Activated T-cell treated with anti-CD3 and anti-CD28 coated beads for 1 hour (primary cell): Measurements from ENCODE around the gene PLCB4.

Experiments
- DNase-seq: peaks from one replicate; pipeline ENCODE4 v3.0.0-alpha.2; 2020; ENCODE audit warnings: low read depth

The PLCB4 gene

DNA sequence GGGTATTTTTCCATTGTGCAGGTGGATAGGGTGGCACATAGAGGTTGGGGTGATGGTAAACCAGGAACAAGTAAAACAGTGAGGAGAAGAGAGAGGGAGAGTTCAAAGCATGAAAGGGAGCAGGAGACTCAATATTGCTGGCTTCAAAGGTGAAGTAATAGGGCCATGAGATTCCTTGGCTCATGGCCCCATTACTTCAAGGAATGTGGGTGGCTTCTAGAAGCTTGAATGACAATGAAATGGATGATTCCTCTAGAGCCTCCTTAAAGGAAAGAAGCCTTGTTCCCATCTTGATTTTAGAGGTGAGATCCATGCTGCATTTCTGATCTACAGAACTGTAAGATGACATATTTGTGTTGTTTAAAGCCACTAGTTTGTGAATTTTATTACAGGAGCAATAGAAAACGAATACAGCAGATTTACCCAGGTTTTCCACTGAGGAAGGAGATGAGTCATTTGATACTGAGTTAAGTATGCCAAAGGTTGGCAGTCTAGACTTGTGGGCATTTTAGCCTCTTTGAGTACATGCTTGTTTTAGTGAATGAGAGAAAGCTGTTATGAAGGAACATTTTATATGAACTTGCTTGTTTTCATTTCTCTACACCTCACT is 110.4 kb downstream of the PLCB4 start:
- DNase-seq: no peak

GRCh38 chr20:9179867-9180266 is 111.0 kb downstream of the PLCB4 start:
- DNase-seq: no peak

DNA sequence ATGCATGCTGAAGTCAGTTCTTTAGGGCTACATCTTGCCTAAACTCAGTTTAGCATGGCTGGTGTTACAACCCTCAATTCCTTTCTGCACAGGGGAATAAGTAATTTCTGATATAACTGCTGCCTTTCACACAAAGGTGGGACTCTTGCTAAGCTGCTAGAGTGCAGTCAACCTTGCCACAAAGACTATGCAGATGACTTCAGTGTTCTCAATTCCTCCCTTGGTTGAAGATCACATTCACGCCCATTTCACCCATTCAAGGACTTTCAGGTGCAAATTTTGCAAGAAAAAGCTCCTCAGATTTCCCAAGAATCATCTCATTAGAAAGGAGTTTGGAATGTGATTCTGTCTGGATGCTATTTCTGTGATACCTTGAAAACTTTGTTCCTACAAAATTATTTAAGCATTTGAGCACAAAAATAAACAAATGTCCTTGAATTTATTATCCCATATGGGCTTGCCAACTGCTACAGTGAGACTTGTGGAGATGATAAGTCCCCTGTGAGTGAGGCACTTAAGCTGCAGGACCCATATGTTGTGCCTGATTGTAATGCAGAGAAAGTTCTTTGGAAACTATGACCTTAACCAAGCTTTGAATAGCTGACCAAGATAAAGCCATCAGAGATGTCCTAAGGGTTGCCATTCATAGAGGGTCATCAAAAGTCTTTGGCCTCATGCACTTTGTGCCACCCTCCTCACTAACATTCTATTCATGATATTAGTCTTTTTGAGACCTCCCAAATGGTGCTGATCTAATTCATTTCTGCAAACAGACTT is 111.8 kb downstream of the PLCB4 start:
- no peak for DNase-seq

GRCh38 chr20:9185511-9185910 is 116.6 kb downstream of the PLCB4 start:
- no peak for DNase-seq

DNA sequence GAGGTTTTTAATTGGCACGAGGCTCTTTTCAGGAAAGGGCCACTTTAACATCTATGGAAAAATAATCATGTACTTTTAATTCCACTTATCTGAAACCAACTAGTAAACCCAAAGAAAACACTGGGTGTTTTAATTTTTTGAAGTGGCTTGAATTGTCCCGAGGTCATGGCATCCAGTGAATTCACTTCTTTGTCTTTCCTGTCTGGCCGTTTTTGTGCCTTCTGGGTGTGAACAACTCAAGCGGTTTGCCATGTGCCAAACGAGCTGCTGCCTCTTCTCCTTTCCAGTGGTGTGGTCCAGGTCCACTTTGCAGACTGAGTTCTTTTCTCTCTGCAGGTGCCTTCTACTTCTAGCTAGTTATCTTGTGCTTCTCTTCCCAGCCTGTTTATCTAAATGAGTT is 117.5 kb downstream of the PLCB4 start:
- no peak for DNase-seq

DNA sequence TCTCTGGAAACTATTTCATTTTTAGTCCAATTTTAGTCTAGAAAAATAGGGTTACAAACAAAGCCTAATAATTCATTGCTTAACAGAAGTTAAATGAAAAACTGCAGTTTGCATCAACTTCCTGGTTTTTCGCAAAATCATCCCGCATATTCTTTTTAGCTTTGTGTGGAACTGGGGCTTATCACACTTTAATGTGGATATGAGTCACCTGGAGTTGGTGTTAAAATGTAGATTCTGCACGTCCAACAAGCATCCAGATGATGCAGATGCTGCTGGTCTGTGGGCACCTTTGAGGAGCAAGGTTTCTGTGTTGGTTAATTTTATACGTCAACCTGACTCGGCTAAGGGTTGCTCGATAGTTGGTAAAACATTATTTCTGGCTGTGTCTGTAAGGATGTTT is 126.1 kb downstream of the PLCB4 start:
- no peak for DNase-seq

DNA sequence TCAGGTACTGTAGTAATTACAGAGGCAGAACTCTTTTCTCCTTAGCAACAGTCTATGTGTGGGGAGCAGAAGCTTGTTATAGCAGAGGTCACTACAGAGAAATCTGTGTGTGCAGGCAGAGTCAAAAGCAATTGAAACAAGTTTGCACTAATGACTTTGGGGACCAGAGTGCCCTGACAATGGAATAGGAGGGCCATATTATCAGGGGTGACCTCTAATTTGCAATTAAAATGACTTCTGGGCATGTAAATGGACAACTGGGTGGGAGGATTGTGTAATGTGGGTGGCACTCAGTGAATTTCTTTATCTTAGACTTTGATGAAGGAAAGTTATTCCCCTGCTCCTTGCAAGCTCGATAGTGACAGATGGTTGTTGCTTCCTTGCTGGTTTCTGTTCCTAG is 127.2 kb downstream of the PLCB4 start:
- DNase-seq: no peak

DNA sequence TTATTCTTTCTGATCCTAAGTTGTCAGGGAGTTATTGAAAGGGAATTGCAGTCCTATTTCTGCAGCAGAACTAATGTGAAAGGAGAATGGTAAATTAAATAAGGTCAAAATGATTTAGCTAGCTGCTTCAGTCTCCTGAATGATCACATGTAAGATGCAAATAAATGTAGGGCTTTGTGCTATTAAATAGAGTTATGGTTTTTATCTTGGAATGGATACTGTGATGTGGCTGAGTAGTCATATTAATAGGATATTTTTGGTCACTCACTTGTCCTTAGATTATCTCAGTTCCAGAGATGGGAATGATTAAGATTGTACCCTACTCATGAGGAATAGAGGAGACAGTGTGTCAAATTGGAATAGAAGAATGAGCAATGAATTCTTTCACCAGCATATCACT is 129.6 kb downstream of the PLCB4 start:
- DNase-seq: no peak

GRCh38 chr20:9200196-9200595 is 131.3 kb downstream of the PLCB4 start:
- no peak for DNase-seq

DNA sequence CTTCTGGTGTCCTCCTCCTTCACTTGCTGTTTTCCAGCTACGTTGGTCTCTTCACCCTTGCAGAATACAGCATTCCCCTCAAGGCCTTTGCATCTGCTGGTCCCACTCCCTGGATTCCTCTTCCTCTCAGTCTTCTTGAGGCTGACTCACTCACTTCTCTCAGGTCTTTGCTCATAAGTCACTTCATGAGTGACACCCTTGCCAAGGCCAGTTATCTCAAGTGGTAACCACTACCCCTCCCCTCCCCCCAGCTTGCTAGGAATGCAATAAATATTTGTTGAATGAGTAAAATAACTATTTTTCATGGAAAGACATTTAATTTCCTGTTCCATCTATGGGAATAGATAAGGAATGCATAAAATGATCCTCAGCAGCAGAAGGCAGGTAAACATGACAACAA is 131.7 kb downstream of the PLCB4 start:
- no peak for DNase-seq

- no peak for DNase-seq
Observed at GRCh38 chr20:9202420-9203080, 133.7 kb downstream of the PLCB4 start.

- DNase-seq: no peak
Observed at GRCh38 chr20:9203081-9203447, 134.2 kb downstream of the PLCB4 start.

- no peak for DNase-seq
Observed at GRCh38 chr20:9204979-9205378, 136.1 kb downstream of the PLCB4 start.

DNA sequence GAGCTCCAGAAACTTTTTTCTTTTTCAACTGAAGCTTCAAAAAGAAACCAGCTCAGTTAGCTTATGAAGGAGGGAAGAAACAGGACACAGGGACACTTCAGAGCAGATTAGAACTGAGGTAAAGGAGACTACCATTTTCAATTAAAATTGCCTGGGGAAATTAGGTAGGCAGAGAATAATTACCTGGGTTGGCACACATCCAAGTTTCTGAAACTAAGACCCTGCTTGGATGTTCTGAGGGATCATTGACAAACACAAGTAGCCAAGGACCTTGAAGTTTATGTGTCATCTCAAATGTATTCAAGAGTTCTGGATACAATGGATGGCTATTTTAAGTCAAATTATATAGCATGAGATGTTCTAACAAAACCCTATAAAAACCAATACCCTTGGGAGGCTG is 137.6 kb downstream of the PLCB4 start:
- no peak for DNase-seq

DNA sequence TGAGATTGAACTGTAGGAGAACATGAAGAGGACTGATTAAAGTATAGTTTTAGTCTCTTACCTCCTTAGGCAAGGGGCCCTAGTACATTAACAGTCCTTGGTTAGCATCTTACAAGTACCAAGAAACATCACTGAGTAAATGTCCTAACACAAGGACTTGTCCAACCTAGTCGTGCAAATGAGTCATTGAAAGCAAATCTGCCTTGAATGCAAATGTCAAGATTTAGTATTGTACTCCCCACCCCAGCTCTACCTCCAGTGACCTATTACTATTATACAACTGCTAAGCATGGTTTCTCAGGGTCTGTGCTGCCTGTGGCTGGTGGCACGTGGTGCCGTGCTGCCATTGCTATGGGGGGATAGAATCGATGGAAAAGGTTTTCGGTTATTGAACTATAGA is 138.4 kb downstream of the PLCB4 start:
- DNase-seq: no peak

GRCh38 chr20:9210356-9210755 is 141.5 kb downstream of the PLCB4 start:
- DNase-seq: no peak

DNA sequence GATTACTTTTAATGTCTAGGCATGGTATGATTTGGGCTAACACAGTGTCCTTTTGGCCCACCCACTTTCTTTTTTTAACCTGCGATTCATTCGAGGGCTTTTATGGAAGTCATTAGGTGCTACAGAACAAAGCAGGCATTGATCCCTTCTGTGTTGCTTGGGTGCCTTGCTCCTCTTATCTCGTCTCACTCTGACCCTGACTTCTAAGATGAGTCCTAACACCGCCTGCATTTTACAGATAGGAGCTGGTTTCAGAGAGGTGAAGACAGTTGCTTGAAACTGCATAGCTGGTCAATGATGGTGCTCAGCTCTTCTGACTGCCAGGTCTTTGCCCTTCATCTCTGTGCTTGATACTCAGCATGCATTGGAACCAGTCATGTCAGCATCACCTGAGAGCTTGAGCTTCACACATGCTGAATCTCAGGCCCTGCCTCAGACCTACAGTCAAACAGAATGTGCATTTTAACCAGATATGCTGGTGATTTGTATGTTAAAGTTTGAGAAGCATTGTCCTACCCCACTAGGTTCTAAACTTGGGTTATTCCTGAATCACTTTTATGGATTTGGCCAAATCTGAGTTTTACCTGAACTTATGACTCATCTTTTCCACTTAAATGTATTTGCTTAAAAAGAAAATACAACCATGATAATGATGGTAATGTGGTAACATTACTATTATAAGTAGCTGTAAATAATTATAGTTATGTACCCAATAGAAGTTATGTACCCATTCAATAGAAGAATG is 142.3 kb downstream of the PLCB4 start:
- no peak for DNase-seq

GRCh38 chr20:9212735-9213134 is 143.8 kb downstream of the PLCB4 start:
- no peak for DNase-seq

GRCh38 chr20:9214685-9215084 is 145.8 kb downstream of the PLCB4 start:
- no peak for DNase-seq

- DNase-seq: no peak
Observed at GRCh38 chr20:9215539-9215938, 146.7 kb downstream of the PLCB4 start.

GRCh38 chr20:9218531-9218961 is 149.7 kb downstream of the PLCB4 start:
- no peak for DNase-seq

GRCh38 chr20:9220874-9221547 is 152.1 kb downstream of the PLCB4 start:
- DNase-seq: no peak
